Measurements from ENCODE around the gene PUM2. TPM values are rescaled to one million over a fixed set of nuclear protein-coding genes. Genes with fewer than 3 reads are reported as not detected.

PUM2 gene
- total and polyA plus RNA-seq, 2 of the 8 experiments (the other 6 are each of a cell fraction or from before 2014, with no cell fraction given), result 46.6 to 114 TPM

GRCh38 chr2:20353241-20353992 lies 2.8 kb upstream of the PUM2 start (continued):
- no peak for TF ChIP-seq RBBP5 (IDR thresholded peaks at IDR 0.05; ENCODE audit: borderline replicate concordance, low read depth, low read length)
- TF ChIP-seq RAD21 (IDR thresholded peaks at IDR 0.05 in 1 of 2, conservative IDR thresholded peaks at IDR 0.05 in 1 of 2; ENCODE audit: low read depth in 2 of 2, low read length in 2 of 2), result no peak
- no peak for TF ChIP-seq EGR1 (IDR thresholded peaks at IDR 0.05; ENCODE audit: borderline replicate concordance, low read depth, low read length)
- TF ChIP-seq EP300 (IDR thresholded peaks at IDR 0.05; ENCODE audit: borderline replicate concordance in 1 of 2, low read depth in 2 of 2, low read length in 2 of 2), result no peak
- TF ChIP-seq RXRA (IDR thresholded peaks at IDR 0.05; ENCODE audit: insufficient read depth, low read depth, low read length), result no peak
- no peak for TF ChIP-seq CTBP2 (IDR thresholded peaks at IDR 0.05; ENCODE audit: borderline replicate concordance, insufficient read depth, insufficient read length, low read length)
- TF ChIP-seq BRCA1 (IDR thresholded peaks at IDR 0.05; ENCODE audit: low read depth, low read length), result no peak
- TF ChIP-seq HDAC2 (IDR thresholded peaks at IDR 0.05; ENCODE audit: borderline replicate concordance in 1 of 2, low read depth in 2 of 2, low read length in 2 of 2), result no peak
- TF ChIP-seq SP4 (IDR thresholded peaks at IDR 0.05; ENCODE audit: low read length), result no peak

All from H1 (cell line).